GM23248 (cell line): ENCODE data around the gene EMC9.

Experiments used
- EZH2 ChIP-seq: fragments of 200-600 bp; sonication (generic); IDR thresholded peaks from 2 replicates; pipeline ENCODE4 v1.6.1; 2018; ENCODE audit warnings: antibody characterized with exemption, mild to moderate bottlenecking; ENCODE audit not compliant: insufficient read depth, poor library complexity, severe bottlenecking
- EZH2phosphoT487 ChIP-seq: fragments of 200-600 bp; sonication (generic); IDR thresholded peaks from 2 replicates; pipeline ENCODE4 v1.6.1; 2018; ENCODE audit warnings: antibody characterized with exemption, moderate library complexity, mild to moderate bottlenecking, low read depth; ENCODE audit not compliant: insufficient read depth

GRCh38 chr14:24160499-24160849 is 19.1 kb upstream of the EMC9 start:
- TF ChIP-seq EZH2 (no peak), EZH2phosphoT487 (no peak)
